Esophagus muscularis mucosa (tissue), 4 donors: ENCODE data around the gene VILL. TPM values are rescaled to one million over a fixed set of nuclear protein-coding genes. Genes with fewer than 3 reads are reported as not detected.
"Not testable (repeated sequence)": the region's sequence is repeated elsewhere in the genome, so short reads cannot be mapped to it uniquely, and the experiment has no call there.

Source experiments
- DNase-seq: peaks from one replicate; pipeline ENCODE4 v3.0.0-alpha.2; 2017; ENCODE audit errors: extremely low spot score
- H3K27ac ChIP-seq, 4 donors: fragments of 200-600 bp; sonication (generic); replicated peaks in 1 of 4; 1 replicate in 3 of 4; 2 replicates in 1 of 4; pipeline ENCODE4 v1.5.1; 2016 to 2019; ENCODE audit warnings: mild to moderate bottlenecking in 1 of 4
- H3K27me3 ChIP-seq, 4 donors: fragments of 200-600 bp; sonication (generic); one replicate each; pipeline versions ENCODE4 v1.5.1 to v1.6.0; 2016 to 2019
- H3K36me3 ChIP-seq, 4 donors: fragments of 200-600 bp; sonication (generic); one replicate each; pipeline ENCODE4 v1.5.1; 2016 to 2019
- H3K4me1 ChIP-seq, 4 donors: fragments of 200-600 bp; sonication (generic); one replicate each; pipeline ENCODE4 v1.5.1; 2016 to 2019
- H3K4me3 ChIP-seq, 4 donors: fragments of 200-600 bp; sonication (generic); 1 replicate in 2 of 4; 2 replicates in 2 of 4; pipeline ENCODE4 v1.5.1; 2016 to 2019; ENCODE audit warnings: mild to moderate bottlenecking in 4 of 4, moderate library complexity in 1 of 4
- H3K9me3 ChIP-seq, 4 donors: fragments of 200-600 bp; sonication (generic); 1 replicate in 3 of 4; 2 replicates in 1 of 4; pipeline ENCODE4 v1.5.1; 2016 to 2019
- CTCF ChIP-seq, 3 experiments: fragments of 200-600 bp in 2 of 3; fragments of 450-650 bp in 1 of 3; sonication (generic) in 2 of 3; IDR thresholded peaks; one replicate each; pipeline ENCODE4 v1.5.1; 2017 to 2019; ENCODE audit warnings: antibody characterized with exemption in 3 of 3, mild to moderate bottlenecking in 2 of 3, moderate library complexity in 1 of 3
- EP300 ChIP-seq: sonication (generic); formaldehyde crosslinking; IDR thresholded peaks from one replicate; pipeline ENCODE4 v1.6.1; 2017; ENCODE audit warnings: antibody characterized with exemption
- POLR2A ChIP-seq: fragments of 450-650 bp; IDR thresholded peaks from one replicate; pipeline ENCODE4 v1.6.1; 2017; ENCODE audit warnings: antibody characterized with exemption, moderate library complexity, mild to moderate bottlenecking, low read depth
- POLR2AphosphoS5 ChIP-seq, 2 donors: sonication (generic); formaldehyde crosslinking; IDR thresholded peaks; one replicate each; pipeline ENCODE4 v1.6.1; 2017; ENCODE audit warnings: antibody characterized with exemption in 2 of 2
- WGBS: methylation state at CpG from one replicate; pipeline ENCODE4 v1.1.5; 2018; 5-methylcytosine and 5-hydroxymethylcytosine counted together
- intact Hi-C: fragments of 100-400 bp; cut with DNase I; formaldehyde crosslinking; loops from one replicate; pipeline ENCODE4 v1.15.1; 2023
- total RNA-seq, 4 donors: library from RNA; depleted of rRNA; stranded (reverse); fragments of >200 nt; gene quantifications; one replicate each; pipeline versions ENCODE4 v1.1.0 to v1.2.1, GENCODE V29; 2016

VILL gene
- total RNA-seq, 4 donors from 2014 or later, result 3.2 to 5.1 (median 4.4) TPM

DNA sequence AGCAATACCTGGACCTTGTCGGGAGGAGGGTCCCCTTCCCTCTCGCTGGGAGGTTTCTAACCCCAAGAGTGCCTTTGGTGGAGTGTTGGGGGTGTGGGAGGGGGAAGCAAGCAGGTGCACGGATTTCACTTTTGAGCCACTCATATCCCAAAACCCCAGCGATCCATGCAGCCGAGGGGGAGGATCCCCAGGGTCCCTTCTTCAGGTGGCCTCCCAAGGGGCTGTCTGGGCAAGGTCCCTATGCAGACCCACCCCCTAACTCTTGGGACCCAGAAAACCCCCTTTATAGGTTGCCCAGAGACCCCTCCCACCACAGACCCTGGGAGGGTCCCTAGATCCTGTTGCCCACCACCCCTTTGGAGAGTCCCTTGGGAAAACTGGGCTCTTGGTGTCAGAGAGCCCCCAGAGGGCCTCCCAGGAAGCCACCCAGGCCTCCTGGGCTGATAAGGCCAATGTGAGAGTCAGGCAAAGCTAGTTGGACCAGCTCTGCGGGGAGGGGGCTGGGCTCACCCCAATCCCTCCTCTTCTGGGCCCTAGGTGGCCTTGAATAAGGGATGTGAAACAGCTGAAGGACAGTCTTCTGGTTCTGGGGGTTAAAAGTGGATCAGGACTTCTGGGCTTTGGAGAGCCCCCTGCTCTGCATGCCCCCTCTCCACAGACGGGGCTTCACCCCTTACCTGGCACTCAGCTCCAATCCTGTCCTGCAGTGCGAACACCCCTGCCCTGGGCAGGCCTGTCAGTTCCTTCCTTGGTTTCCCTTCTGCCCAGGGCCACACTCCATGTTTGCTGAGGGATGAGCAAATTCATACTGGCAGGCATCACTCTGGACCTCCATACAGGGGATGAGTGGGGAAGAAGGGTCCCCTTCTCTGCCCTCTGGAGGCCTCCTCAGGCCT, 39.8 kb downstream of the VILL start:
- no peaks in the 10 kb centered on the region for H3K9me3 ChIP-seq
- no peaks in the 10 kb centered on the region for H3K36me3 ChIP-seq
- H3K4me3 ChIP-seq, result peak overlapping the region; percentile 68 to 86 (median 75)
- peaks cover 27 to 52% (median 49%) of the 10 kb centered on the region in 4 donors for H3K4me1 ChIP-seq
- no peaks in the 10 kb centered on the region for H3K27me3 ChIP-seq
- no peak for TF ChIP-seq EP300
- no peak for TF ChIP-seq POLR2A
- TF ChIP-seq POLR2AphosphoS5 (IDR thresholded peaks at IDR 0.05), result no peak
- TF ChIP-seq CTCF (IDR thresholded peaks at IDR 0.05), result no peak
- DNase-seq, result no peak
- 18% methylated on average over 4 of the region's 8 CpGs for WGBS
- intact Hi-C loops, result no loop called here
- peak overlapping the region; percentile 87 to 93 (median 90) for H3K27ac ChIP-seq

- Histone ChIP-seq H3K27ac (peak overlapping the region; percentile 87 to 93 (median 90)), H3K27me3 (no peaks in the 10 kb centered on the region), H3K4me1 (peaks cover 21 to 43% (median 39%) of the 10 kb centered on the region in 4 donors), H3K4me3 (no peak overlapping the region), H3K9me3 (no peaks in the 10 kb centered on the region), H3K36me3 (no peaks in the 10 kb centered on the region)
- DNase-seq, result no peak
- TF ChIP-seq POLR2AphosphoS5 (IDR thresholded peaks at IDR 0.05), result peak in 1 of 2 donors; percentile 29
- no peak for TF ChIP-seq EP300
- intact Hi-C loops, result no loop called here
- 42% methylated on average over 8 of the region's 9 CpGs for WGBS
Measured at GRCh38 chr3:38031022-38031994, 40.7 kb downstream of the VILL start.

DNA sequence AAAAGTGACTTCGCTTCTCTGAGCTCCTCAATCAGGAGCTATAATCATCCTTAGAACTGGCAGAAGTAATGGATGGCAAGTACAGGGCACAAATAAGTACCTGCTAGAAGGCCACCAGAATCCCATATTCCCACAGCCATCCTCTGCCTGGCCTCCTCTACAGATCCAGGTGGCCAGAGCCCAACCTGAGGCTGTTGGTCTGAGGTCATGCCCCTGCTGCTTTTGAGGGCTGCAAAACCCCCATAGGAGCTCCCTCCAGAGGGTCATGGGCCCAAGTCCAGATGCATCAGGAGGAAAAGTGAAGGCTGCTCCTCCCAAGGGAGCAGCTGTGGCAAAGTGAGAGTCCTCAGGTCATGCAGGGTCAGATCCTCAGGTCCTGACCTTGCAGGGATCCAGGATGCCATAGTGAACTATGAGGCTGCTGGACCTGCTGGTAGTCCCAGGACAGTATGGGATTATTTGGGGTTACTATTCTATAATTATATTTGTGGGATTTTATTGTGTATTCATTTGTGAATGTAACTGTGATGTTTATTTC, 41.8 kb downstream of the VILL start:
- DNase-seq, result no peak

DNA sequence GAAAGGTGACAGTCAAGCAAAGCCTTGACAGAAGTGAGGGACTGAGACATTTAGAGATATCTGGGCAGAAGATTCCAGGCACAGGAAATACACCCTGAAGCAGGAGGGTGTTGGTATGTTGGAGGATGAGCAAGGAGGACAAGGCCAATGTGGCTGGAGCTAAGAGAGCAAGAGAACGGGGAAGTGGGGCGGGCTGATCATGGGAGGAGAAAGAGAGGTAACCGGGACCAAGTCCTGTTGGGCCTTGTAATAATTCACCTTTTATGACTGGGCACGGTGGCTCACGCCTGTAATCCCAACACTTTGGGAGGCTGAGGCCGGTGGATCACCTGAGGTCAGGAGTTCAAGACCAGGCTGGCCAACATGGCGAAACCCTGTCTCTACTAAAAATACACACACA, 43.0 kb downstream of the VILL start:
- H3K36me3 ChIP-seq, H3K27ac ChIP-seq, intact Hi-C loops, H3K27me3 ChIP-seq, DNase-seq, H3K4me3 ChIP-seq, H3K9me3 ChIP-seq: not testable (repeated sequence)
- 88% methylated on average over 7 of the region's 7 CpGs for WGBS
- H3K4me1 ChIP-seq, result peaks cover 19 to 32% (median 31%) of the 10 kb centered on the region in 4 donors

More for the DNA sequence above, 41.8 kb downstream of the VILL start:
- 89% methylated on average over 1 of the region's 1 CpG for WGBS
- no peak overlapping the region for H3K27ac ChIP-seq
- intact Hi-C loops, result no loop called here
- TF ChIP-seq POLR2A (no peak), CTCF (IDR thresholded peaks at IDR 0.05) (no peak), EP300 (no peak), POLR2AphosphoS5 (IDR thresholded peaks at IDR 0.05) (no peak)
- H3K36me3 ChIP-seq, result no peaks in the 10 kb centered on the region
- H3K4me3 ChIP-seq, result no peak overlapping the region
- no peaks in the 10 kb centered on the region for H3K9me3 ChIP-seq
- no peaks in the 10 kb centered on the region for H3K27me3 ChIP-seq
- peaks cover 21 to 37% (median 37%) of the 10 kb centered on the region in 4 donors for H3K4me1 ChIP-seq

DNA sequence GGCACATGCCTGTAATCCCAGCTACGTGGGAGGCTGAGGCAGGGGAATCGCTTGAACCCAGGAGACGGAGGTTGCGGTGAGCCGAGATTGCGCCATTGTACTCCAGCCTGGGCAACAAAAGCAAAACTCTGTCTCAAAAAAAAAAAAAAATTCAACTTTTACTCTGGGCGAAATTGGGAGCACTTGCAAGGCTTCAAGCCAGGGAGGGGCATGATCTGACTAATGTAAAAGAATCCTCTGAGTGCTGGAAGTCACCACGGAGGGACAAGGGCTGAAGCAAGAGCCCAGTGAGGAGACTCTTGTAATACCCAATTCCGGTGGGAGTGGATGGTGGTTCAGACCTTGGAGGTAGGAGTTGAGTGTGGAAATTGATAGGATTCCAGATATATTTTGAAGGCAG, 43.7 kb downstream of the VILL start:
- H3K27me3 ChIP-seq, intact Hi-C loops, DNase-seq, H3K4me3 ChIP-seq, H3K36me3 ChIP-seq, H3K27ac ChIP-seq, H3K9me3 ChIP-seq: not testable (repeated sequence)
- H3K4me1 ChIP-seq, result peaks cover 17 to 32% (median 31%) of the 10 kb centered on the region in 4 donors
- WGBS, result 93% methylated on average over 9 of the region's 9 CpGs
